Right renal cortex interstitium (tissue), 3 donors: Measurements from ENCODE around the gene SCAPER. TPM values are rescaled to one million over a fixed set of nuclear protein-coding genes. Genes with fewer than 3 reads are reported as not detected.
"Not testable (repeated sequence)": the region's sequence is repeated elsewhere in the genome, so short reads cannot be mapped to it uniquely, and the experiment has no call there.

ENCODE experiments used
- DNase-seq, 3 donors: peaks; one replicate each; pipeline ENCODE4 v3.0.0-alpha.2; 2013; ENCODE audit warnings: low read depth in 3 of 3, low spot score in 2 of 3
- polyA plus RNA-seq, 3 donors: library from polyadenylated mRNA; unstranded; fragments of 120-200 nt; gene quantifications; one replicate each; pipeline ENCODE4 v1.2.1, GENCODE V29; 2013; ENCODE audit not compliant: insufficient read length in 3 of 3

Gene SCAPER
- polyA plus RNA-seq, 3 donors = 21.9 to 26.3 (median 25.8) TPM

DNA sequence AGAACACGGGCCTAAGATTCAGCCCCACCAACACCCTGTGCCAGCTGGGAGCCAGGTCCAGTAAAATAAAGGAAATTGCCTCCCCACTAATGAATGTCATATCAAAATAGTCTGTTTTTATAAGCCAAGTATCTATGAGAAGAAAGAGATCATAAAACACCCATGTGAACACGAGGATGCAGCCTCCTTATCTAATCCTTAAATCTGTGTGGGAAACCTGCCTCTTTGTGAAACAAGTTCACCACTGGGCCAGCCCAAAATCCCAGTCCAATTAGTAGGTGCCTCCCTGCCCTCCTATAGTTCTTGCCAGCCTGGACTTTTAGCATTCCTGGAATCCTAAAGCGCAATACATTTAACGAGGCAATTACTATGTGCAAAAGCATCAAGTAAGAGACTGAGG lies 42.0 kb downstream of the SCAPER start:
- no peak for DNase-seq

DNA sequence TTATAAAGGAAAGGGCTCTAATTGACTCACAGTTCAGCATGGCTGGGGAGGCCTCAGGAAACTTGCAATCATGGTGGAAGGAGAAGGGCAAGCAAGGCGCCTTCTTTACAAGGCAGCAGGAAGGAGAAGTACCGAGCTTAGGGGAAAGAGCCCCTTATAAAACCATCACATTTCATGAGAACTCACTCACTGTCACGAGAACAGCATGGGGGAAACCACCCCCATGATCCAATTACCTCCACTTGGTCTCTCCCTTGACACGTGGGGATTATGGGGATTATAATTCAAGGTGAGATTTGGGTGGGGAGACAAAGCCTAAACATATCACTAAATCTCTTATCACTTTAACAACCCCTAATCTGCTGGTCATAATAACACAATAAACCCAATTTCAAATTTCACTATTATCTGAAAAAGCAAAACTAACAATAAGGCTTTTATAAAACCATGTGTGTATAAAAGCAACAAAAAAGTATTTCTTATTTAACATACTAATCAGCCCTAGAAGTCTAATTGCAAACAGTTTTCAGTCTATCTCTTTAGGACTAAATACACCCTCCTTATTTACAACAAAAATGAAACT lies 43.2 kb downstream of the SCAPER start:
- no peak for DNase-seq

DNA sequence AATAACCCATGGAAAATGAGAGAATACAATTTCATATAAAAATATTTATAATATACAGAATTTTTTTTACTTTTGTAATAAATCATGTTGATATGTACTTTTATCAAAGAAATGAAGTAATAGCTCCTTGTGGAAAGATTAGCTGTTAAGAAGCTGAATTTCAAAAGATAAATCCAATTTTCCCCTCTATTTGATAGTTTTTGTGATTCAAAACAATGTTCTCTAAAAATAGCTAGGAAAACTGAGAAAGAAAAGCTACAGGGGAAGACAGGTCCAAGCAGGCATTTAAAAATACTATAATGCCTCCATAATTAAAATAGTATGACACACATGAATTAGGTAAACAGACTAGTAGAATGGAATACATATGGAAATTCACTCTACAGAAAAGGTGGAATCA lies 44.9 kb downstream of the SCAPER start:
- DNase-seq = no peak

- DNase-seq = not testable (repeated sequence)
Observed at GRCh38 chr15:76850367-76850766, 54.8 kb downstream of the SCAPER start.

DNA sequence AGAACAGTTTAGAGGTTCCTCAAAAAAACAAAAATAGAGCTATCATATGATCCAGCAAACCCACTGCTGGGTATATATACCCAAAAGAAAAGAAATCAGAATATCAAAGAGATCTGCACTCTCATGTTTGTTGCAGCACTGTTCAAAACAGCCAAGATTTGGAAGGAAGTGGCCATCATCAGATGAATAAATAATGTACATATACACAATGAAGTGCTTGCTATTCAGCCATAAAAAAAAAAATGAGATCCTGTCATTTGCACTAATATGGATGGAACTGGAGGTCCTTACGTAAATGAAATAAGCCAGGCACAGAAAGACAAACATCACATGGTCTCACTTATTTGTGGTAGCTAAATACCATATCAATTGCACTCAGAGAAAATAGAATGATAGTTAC lies 58.4 kb downstream of the SCAPER start:
- no peak for DNase-seq

- DNase-seq = no peak
Observed at GRCh38 chr15:76844096-76844495, 61.0 kb downstream of the SCAPER start.

GRCh38 chr15:76843269-76843668 lies 61.9 kb downstream of the SCAPER start:
- DNase-seq = no peak

DNA sequence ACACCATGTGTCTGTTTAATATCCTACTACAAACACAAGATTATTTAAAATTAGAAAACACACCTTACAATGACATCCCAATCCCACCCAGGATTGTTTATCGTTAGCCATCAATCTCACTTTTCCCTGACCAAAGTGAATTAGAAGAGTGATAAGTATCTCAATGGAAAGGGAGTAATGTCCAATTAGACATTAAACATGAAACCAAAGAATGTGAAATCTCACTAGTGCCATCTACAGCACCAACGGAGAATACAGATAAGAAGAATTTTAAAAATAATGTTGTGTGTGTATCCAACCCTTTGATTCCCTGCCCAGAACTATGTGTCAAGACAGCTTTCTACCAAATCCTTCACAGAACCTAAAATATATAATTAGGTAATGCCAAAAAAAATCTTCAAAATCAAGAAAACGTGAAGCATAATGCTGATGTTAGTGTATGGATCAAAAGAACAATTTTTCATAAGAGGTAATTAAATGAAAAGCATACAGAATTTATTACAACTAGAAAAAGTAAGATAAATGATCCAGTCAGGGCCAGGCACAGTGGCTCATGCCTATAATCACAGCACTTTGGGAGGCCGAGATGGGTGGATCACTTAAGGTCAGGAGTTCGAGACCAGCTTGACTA lies 64.2 kb downstream of the SCAPER start:
- peak in 1 of 3 donors; percentile 13 for DNase-seq

GRCh38 chr15:76839173-76839572 lies 66.0 kb downstream of the SCAPER start:
- DNase-seq = no peak

DNA sequence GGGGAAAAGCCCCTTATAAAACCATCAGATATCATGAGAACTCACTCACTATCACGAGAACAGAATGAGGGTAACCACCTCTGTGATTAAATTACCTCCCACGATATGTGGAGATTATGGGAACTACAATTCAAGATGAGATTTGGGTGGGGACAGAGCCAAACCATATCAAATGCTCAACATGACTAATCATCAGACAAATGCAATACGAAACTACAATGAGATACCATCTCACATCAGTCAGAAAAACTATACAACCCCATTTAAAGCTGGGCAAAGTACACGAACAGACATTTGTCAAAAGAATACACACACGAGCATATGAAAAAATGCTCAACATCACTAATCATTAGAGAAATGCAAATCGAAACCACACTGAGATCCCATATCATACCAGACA lies 67.7 kb downstream of the SCAPER start:
- no peak for DNase-seq

GRCh38 chr15:76829939-76830338 lies 75.2 kb downstream of the SCAPER start:
- DNase-seq = no peak

GRCh38 chr15:76823890-76824289 lies 81.2 kb downstream of the SCAPER start:
- peak in 1 of 3 donors; percentile 7 for DNase-seq

DNA sequence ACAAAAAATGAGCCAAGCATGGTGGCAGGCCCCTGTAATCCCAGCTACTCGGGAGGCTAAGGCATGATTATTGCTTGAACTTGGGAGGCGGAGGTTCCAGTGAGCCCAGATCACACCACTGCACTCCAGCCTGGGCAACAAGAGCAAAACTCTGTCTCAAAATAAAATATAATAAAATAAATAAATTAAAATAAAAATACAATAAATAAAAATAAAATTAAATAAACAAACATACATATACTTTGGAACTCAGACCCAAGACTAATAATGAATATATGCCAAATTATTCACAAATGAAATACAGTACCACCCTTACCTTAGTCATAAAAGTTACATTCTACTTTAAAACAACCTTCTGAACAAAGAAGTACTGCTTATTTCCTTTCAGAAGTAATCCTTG lies 81.8 kb downstream of the SCAPER start:
- no peak for DNase-seq

GRCh38 chr15:76818926-76819325 lies 86.2 kb downstream of the SCAPER start:
- not testable (repeated sequence) for DNase-seq

DNA sequence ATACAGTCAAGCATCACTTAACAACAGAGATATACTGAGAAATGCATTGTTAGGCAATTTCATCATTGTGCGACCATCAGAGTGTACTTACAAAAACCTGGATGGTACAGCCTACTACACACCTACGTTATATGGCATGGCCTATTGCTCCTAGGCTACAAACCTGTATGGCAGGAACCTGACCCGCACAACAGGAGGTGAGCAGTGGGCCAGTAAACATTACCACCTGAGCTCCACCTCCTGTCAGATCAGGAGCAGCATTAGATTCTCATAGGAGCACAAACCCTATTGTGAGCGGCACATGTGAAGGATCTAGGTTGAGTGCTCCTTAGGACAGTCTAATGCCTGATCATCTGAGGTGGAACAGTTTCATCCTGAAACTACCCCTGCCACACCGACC lies 89.7 kb downstream of the SCAPER start:
- no peak for DNase-seq

- no peak for DNase-seq
Observed at GRCh38 chr15:76812381-76812780, 92.8 kb downstream of the SCAPER start.

GRCh38 chr15:76809412-76810103 lies 95.6 kb downstream of the SCAPER start:
- no peak for DNase-seq

GRCh38 chr15:76803049-76803571 lies 102.0 kb downstream of the SCAPER start:
- DNase-seq = no peak

- DNase-seq = no peak
Observed at GRCh38 chr15:76802411-76802810, 102.7 kb downstream of the SCAPER start.

- DNase-seq = no peak
Observed at GRCh38 chr15:76799760-76800159, 105.4 kb downstream of the SCAPER start.

GRCh38 chr15:76795217-76795616 lies 109.9 kb downstream of the SCAPER start:
- DNase-seq = no peak

- DNase-seq = no peak
Observed at GRCh38 chr15:76793162-76793561, 112.0 kb downstream of the SCAPER start.
